AG04449 (cell line): ENCODE measurements around the gene PIK3R6.

Source experiments
- CTCF ChIA-PET: fragments of 350-600 bp; formaldehyde crosslinking; extraction: SDS; loops from one replicate; lab custom pipeline; 2021; ENCODE audit warnings: antibody characterized with exemption; lab: Yijun Ruan, JAX
- POLR2A ChIA-PET: fragments of 400-600, 350-600 bp; formaldehyde crosslinking; extraction: SDS; loops from one replicate; lab custom pipeline; 2020; ENCODE audit warnings: antibody characterized with exemption, inconsistent platforms; lab: Yijun Ruan, JAX
- DNase-seq: peaks from one replicate; pipeline ENCODE4 v3.0.0-alpha.2; 2010; ENCODE audit warnings: low read depth, low spot score
- H3K4me3 ChIP-seq: 2 replicates; pipeline ENCODE4 v1.5.1; 2011; ENCODE audit warnings: low read depth, mild to moderate bottlenecking, control low read depth, low read length
- CTCF ChIP-seq: IDR thresholded peaks from one replicate; pipeline ENCODE4 v1.5.1; 2011; ENCODE audit warnings: mild to moderate bottlenecking, moderate library complexity, low read length, control low read depth, inconsistent platforms; ENCODE audit not compliant: insufficient read depth; ENCODE audit errors: missing control alignments

PIK3R6 gene

GRCh38 chr17:8879410-8879809 lies 11.9 kb upstream of the PIK3R6 start:
- ChIA-PET CTCF (interaction anchor here (1.5 to 3.1 kb wide), 2 partner anchors 9 to 15 kb away, joined by 4 to 15 read pairs; no protein-coding TSS in a partner anchor), POLR2A (no interaction called here)
- no peak for TF ChIP-seq CTCF
- DNase-seq = no peak
- H3K4me3 ChIP-seq = no peak overlapping the region

- CTCF ChIA-PET = interaction anchor here (0.6 to 3.1 kb wide), 2 partner anchors 10 to 17 kb away, joined by 3 to 15 read pairs; no protein-coding TSS in a partner anchor
- TF ChIP-seq CTCF = no peak
- DNase-seq = no peak
- POLR2A ChIA-PET = no interaction called here
- H3K4me3 ChIP-seq = no peak overlapping the region
These were observed 10.5 kb upstream of the PIK3R6 start for GRCh38 chr17:8877984-8878383.

GRCh38 chr17:8875957-8876356 lies 8.5 kb upstream of the PIK3R6 start:
- ChIA-PET POLR2A (interaction anchor here (0.6 kb wide), 1 partner anchor 18 kb away, joined by 4 read pairs; no protein-coding TSS in a partner anchor), CTCF (interaction anchor here (1.5 kb wide), 1 partner anchor 13 kb away, joined by 10 read pairs; no protein-coding TSS in a partner anchor)
- no peak overlapping the region for H3K4me3 ChIP-seq
- TF ChIP-seq CTCF = no peak
- no peak for DNase-seq

GRCh38 chr17:8875436-8875835 lies 8.0 kb upstream of the PIK3R6 start:
- POLR2A ChIA-PET = interaction anchor here (0.6 kb wide), 1 partner anchor 18 kb away, joined by 4 read pairs; no protein-coding TSS in a partner anchor
- CTCF ChIA-PET = interaction anchor here (1.5 kb wide), 1 partner anchor 14 kb away, joined by 10 read pairs; no protein-coding TSS in a partner anchor
- no peak overlapping the region for H3K4me3 ChIP-seq
- TF ChIP-seq CTCF = no peak
- DNase-seq = no peak

- no peak for DNase-seq
- H3K4me3 ChIP-seq = no peak overlapping the region
- no peak for TF ChIP-seq CTCF
- ChIA-PET POLR2A (no interaction called here), CTCF (interaction anchor here (1.0 kb wide), 1 partner anchor 15 kb away, joined by 4 read pairs; no protein-coding TSS in a partner anchor)
These were observed 6.6 kb upstream of the PIK3R6 start for GRCh38 chr17:8873801-8874715.

GRCh38 chr17:8872705-8873435 lies 5.4 kb upstream of the PIK3R6 start:
- no peak for TF ChIP-seq CTCF
- CTCF ChIA-PET = interaction anchor here (1.0 kb wide), 1 partner anchor 16 kb away, joined by 4 read pairs; no protein-coding TSS in a partner anchor
- no peak overlapping the region for H3K4me3 ChIP-seq
- POLR2A ChIA-PET = no interaction called here
- no peak for DNase-seq
